Bronchial epithelial cell (primary cell): ENCODE data around the gene FAM184A. TPM values are rescaled to one million over a fixed set of nuclear protein-coding genes. Genes with fewer than 3 reads are reported as not detected.
"Not testable (repeated sequence)": the region's sequence is repeated elsewhere in the genome, so short reads cannot be mapped to it uniquely, and the experiment has no call there.

ENCODE experiments used
- DNase-seq: peaks from one replicate; pipeline ENCODE4 v3.0.0-alpha.2; 2010; ENCODE audit warnings: low read depth
- FAIRE-seq: peaks from 2 replicates; lab custom pipeline; 2011; peaks lifted over from hg19 to GRCh38; lab: Jason Lieb, UNC
- H3K27me3 ChIP-seq: 2 replicates; pipeline ENCODE4 v1.5.1; 2011; ENCODE audit warnings: low read length; ENCODE audit not compliant: control insufficient read depth, insufficient read depth
- H3K36me3 ChIP-seq: 2 replicates; pipeline ENCODE4 v1.5.1; 2011; ENCODE audit warnings: low read length; ENCODE audit not compliant: control insufficient read depth, insufficient read depth
- H3K4me3 ChIP-seq: 2 replicates; pipeline ENCODE4 v1.5.1; 2011; ENCODE audit warnings: mild to moderate bottlenecking, low read depth, low read length, control low read depth
- total RNA-seq: library from RNA; depleted of rRNA; stranded (reverse); fragments of >200 nt; gene quantifications from 2 replicates; pipeline ENCODE4 v1.2.1, GENCODE V29; 2014
- TF ChIP-seq, protein P1 (sequence below): IDR thresholded peaks from 2 replicates; pipeline ENCODE4 v1.5.1; 2011; ENCODE audit warnings: mild to moderate bottlenecking, moderate library complexity, low read length, control low read depth, inconsistent platforms; ENCODE audit not compliant: insufficient read depth, severe bottlenecking

Gene FAM184A
- total RNA-seq, 1 donor from 2014 or later = under 0.01 TPM

DNA sequence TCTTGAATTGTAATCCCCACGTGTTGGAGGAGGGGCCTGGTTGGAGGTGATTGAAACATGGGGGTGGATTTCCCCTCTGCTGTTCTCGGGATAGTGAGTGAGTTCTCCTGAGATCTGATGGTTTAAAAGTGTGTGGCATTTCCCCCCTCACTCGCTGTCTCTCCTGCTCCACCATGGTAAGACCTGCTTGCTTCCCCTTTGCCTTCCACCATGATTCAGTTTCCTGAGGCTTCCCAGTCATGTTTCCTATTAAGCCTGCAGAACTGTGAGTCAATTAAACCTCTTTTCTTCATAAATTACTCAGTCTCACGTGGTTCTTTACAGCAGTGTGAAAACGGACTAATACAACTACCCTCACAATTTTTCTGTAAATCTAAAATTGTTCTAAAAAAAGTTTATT, 26.8 kb upstream of the FAM184A start:
- Histone ChIP-seq H3K36me3 (no peaks in the 10 kb centered on the region), H3K27me3 (no peaks in the 10 kb centered on the region), H3K4me3 (no peak overlapping the region)
- peak; percentile 27 for DNase-seq
- FAIRE-seq = no peak
- TF ChIP-seq, protein P1, sequence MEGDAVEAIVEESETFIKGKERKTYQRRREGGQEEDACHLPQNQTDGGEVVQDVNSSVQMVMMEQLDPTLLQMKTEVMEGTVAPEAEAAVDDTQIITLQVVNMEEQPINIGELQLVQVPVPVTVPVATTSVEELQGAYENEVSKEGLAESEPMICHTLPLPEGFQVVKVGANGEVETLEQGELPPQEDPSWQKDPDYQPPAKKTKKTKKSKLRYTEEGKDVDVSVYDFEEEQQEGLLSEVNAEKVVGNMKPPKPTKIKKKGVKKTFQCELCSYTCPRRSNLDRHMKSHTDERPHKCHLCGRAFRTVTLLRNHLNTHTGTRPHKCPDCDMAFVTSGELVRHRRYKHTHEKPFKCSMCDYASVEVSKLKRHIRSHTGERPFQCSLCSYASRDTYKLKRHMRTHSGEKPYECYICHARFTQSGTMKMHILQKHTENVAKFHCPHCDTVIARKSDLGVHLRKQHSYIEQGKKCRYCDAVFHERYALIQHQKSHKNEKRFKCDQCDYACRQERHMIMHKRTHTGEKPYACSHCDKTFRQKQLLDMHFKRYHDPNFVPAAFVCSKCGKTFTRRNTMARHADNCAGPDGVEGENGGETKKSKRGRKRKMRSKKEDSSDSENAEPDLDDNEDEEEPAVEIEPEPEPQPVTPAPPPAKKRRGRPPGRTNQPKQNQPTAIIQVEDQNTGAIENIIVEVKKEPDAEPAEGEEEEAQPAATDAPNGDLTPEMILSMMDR = no peak

DNA sequence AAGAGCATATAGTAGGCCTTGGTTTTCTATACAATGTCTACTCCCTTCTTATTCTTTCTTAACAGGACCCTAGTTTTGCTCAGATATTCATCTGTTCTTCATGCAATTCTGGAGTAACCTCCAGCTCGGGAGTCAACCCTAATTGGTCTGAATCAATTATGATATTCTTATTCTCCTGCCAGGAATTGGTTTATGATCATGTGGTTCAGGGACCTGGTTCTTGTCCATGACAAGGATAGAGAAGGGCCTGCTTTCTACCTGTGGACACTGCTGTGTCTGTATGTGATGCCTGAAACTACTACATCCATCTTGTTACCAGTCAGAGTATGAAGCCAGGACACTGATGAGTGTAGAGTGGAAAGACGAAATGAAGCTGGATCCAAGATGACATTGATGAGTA, 24.4 kb upstream of the FAM184A start:
- Histone ChIP-seq H3K27me3 (no peaks in the 10 kb centered on the region), H3K36me3 (no peaks in the 10 kb centered on the region), H3K4me3 (no peak overlapping the region)
- TF ChIP-seq, protein P1 = no peak
- DNase-seq (no peak), FAIRE-seq (no peak)

DNA sequence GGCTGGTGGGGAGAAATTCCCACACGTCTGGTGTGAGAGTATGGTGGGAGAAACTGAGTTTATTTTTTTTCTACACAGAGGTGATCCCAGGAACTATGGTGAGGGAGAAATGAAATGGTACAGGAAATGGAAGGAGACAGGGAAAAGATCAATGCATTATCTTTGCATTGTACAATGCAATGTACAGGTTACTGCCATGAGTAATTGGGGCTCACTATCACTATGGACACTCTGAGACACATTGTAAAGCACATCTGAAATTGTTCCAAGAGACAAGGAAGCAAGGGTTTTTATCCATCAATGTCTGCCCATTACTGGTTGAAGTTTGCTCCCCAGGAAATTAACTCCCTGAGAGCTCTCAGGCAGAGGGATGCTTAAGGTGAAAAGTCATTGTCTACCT, 21.7 kb upstream of the FAM184A start:
- FAIRE-seq (no peak), DNase-seq (no peak)
- TF ChIP-seq, protein P1 = no peak
- Histone ChIP-seq H3K4me3 (no peak overlapping the region), H3K36me3 (no peaks in the 10 kb centered on the region), H3K27me3 (no peaks in the 10 kb centered on the region)

DNA sequence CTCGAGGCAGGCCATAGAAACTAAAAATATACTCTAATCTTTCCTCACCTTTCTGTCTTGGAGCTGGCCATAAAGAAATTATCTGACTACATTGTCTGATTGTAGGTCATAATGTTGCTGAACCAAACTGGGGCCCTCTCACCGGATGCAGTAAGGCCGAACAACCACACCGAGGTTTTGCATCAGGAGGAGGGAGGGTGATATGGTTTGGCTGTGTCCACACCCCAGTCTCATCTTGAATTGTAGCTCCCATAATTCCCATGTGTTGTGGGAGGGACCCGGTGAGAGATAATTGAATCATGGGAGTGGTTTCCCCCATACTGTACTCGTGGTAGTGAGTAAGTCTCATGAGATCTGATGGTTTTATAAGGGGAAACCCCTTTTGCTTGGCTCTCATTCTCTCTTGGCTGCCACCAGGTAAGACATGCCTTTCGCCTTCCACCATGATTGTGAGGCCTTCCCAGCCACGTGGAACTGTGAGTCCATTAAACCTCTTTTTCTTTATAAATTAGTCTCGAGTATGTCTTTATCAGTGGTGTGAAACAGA, 19.4 kb upstream of the FAM184A start:
- not testable (repeated sequence) for DNase-seq, H3K27me3 ChIP-seq, H3K4me3 ChIP-seq, H3K36me3 ChIP-seq, FAIRE-seq

DNA sequence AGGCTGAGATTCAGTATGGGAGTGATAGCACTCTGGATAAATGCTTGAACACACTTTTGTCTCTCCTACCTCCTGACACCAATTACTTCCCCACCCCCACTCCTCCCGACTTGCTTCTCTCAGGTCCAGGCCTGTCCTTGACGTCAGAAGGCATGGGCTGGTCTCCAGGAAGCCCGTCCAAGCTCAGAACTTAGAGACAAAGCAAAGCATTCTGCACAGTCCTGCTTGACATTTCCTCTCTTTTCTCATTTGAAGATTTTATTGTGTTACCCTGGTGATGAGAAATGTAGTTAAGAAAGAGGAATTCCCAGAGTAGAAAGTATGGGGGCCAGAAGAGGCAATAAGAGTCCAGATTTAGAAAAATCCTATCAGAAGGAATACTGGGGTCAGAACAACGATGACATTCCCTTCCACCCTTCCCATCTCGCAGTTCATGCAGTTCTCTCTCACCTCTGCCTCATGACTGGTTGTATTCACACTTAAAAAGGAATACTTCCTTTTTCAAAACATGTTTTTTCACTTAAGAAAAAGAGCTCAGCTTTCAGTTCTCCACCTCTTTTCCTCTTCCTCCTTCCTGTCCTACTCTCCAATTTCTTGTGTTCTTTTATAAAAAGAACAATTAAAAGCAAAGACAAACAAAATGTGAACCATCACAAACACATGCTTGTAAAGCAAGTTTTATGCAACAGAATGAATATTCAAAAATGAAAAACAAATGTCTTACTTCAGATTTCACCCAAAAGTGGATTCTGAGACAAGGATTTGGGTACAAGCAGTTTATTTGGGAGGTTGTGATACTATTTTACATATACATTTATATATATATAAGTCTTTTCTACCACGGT, 18.5 kb upstream of the FAM184A start:
- no peak overlapping the region for H3K4me3 ChIP-seq
- TF ChIP-seq, protein P1 = no peak
- H3K27me3 ChIP-seq = no peaks in the 10 kb centered on the region
- FAIRE-seq (no peak), DNase-seq (peak; percentile 81)
- H3K36me3 ChIP-seq = no peaks in the 10 kb centered on the region

DNA sequence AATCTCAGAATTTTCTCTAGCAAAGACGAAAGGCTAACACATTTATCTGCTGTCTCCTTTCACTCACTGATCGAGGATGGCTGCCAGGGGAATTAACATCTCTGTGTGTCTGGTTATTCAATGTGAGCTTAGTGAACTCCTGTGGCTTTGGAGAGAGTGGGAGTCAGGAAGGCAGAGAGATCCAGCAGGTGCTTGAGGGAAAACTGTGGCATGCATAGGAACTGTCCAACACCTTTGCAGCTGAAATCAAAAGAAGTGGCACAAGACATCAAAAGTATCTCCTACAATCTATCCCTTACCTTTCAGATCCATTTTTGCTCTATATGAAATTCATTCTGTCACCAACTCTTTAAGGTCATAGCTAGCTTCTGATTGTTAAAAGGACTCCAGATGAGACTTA, 11.8 kb upstream of the FAM184A start:
- H3K36me3 ChIP-seq = no peaks in the 10 kb centered on the region
- DNase-seq (peak; percentile 12), FAIRE-seq (no peak)
- TF ChIP-seq, protein P1 = no peak
- no peaks in the 10 kb centered on the region for H3K27me3 ChIP-seq
- no peak overlapping the region for H3K4me3 ChIP-seq
